ENCODE data around the gene CLASP1.

DNA sequence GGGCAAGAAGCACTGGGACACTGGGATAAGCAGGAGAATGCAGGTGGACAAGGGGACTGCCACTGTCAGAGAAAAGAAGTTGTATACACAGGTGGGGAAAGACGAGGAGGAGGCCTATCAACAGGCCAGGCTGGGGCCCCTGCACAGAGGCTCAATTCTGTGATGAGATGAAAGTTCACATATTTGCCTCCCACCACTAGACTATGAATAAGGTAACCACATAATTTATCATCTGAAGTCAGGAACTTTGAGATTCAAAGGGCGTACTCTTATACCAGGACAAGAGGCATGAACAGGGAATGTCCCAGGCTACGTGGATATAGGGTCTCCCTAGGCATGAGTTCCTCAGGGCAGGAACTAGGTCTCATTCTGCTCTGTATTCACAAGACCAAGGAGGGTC, 84.4 kb downstream of the CLASP1 start:
- no peak for TF ChIP-seq ESRRG (CRISPR knock-in tag; IDR thresholded peaks at IDR 0.05)
- TF ChIP-seq, protein P1, sequence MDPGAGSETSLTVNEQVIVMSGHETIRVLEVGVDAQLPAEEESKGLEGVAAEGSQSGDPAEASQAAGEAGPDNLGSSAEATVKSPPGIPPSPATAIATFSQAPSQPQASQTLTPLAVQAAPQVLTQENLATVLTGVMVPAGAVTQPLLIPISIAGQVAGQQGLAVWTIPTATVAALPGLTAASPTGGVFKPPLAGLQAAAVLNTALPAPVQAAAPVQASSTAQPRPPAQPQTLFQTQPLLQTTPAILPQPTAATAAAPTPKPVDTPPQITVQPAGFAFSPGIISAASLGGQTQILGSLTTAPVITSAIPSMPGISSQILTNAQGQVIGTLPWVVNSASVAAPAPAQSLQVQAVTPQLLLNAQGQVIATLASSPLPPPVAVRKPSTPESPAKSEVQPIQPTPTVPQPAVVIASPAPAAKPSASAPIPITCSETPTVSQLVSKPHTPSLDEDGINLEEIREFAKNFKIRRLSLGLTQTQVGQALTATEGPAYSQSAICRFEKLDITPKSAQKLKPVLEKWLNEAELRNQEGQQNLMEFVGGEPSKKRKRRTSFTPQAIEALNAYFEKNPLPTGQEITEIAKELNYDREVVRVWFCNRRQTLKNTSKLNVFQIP (CRISPR knock-in tag; IDR thresholded peaks at IDR 0.05; ENCODE audit: borderline replicate concordance, low read depth), result no peak
- no peak for TF ChIP-seq ZFP30 (CRISPR knock-in tag; IDR thresholded peaks at IDR 0.05)
- TF ChIP-seq, protein P2, sequence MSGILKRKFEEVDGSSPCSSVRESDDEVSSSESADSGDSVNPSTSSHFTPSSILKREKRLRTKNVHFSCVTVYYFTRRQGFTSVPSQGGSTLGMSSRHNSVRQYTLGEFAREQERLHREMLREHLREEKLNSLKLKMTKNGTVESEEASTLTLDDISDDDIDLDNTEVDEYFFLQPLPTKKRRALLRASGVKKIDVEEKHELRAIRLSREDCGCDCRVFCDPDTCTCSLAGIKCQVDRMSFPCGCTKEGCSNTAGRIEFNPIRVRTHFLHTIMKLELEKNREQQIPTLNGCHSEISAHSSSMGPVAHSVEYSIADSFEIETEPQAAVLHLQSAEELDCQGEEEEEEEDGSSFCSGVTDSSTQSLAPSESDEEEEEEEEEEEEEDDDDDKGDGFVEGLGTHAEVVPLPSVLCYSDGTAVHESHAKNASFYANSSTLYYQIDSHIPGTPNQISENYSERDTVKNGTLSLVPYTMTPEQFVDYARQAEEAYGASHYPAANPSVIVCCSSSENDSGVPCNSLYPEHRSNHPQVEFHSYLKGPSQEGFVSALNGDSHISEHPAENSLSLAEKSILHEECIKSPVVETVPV (CRISPR knock-in tag; IDR thresholded peaks at IDR 0.05), result no peak
- TF ChIP-seq, protein P3, sequence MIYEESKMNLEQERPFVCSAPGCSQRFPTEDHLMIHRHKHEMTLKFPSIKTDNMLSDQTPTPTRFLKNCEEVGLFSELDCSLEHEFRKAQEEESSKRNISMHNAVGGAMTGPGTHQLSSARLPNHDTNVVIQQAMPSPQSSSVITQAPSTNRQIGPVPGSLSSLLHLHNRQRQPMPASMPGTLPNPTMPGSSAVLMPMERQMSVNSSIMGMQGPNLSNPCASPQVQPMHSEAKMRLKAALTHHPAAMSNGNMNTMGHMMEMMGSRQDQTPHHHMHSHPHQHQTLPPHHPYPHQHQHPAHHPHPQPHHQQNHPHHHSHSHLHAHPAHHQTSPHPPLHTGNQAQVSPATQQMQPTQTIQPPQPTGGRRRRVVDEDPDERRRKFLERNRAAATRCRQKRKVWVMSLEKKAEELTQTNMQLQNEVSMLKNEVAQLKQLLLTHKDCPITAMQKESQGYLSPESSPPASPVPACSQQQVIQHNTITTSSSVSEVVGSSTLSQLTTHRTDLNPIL (CRISPR knock-in tag; IDR thresholded peaks at IDR 0.05; ENCODE audit: low read depth), result no peak

Measured in SK-N-SH treated with all-trans-retinoic acid at 6 μM for 48 hours (cell line).